Measurements from ENCODE around the gene SLF2. TPM values are rescaled to one million over a fixed set of nuclear protein-coding genes. Genes with fewer than 3 reads are reported as not detected.

The SLF2 gene
- total RNA-seq, 4 donors from 2014 or later = 9.2 to 23.0 (median 20.1) TPM

GRCh38 chr10:100982916-100983830 lies 70.4 kb downstream of the SLF2 start:
- Histone ChIP-seq H3K36me3 (peaks cover 0 to 34% of the 10 kb centered on the region in 2 donors), H3K9me3 (no peaks in the 10 kb centered on the region), H3K27ac (no peak overlapping the region), H3K4me3 (no peak overlapping the region), H3K4me1 (peaks cover 19 to 23% of the 10 kb centered on the region in 2 donors), H3K27me3 (no peaks in the 10 kb centered on the region)
- in situ Hi-C loops (cut with MboI; ENCODE audit: low sequenced_read_pairs in 4 of 4) = no loop called here
- ATAC-seq = no peak
- no peak for TF ChIP-seq POLR2A (IDR thresholded peaks at IDR 0.05)
- TF ChIP-seq, protein P1, sequence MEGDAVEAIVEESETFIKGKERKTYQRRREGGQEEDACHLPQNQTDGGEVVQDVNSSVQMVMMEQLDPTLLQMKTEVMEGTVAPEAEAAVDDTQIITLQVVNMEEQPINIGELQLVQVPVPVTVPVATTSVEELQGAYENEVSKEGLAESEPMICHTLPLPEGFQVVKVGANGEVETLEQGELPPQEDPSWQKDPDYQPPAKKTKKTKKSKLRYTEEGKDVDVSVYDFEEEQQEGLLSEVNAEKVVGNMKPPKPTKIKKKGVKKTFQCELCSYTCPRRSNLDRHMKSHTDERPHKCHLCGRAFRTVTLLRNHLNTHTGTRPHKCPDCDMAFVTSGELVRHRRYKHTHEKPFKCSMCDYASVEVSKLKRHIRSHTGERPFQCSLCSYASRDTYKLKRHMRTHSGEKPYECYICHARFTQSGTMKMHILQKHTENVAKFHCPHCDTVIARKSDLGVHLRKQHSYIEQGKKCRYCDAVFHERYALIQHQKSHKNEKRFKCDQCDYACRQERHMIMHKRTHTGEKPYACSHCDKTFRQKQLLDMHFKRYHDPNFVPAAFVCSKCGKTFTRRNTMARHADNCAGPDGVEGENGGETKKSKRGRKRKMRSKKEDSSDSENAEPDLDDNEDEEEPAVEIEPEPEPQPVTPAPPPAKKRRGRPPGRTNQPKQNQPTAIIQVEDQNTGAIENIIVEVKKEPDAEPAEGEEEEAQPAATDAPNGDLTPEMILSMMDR (IDR thresholded peaks at IDR 0.05 in 4 of 5, conservative IDR thresholded peaks at IDR 0.05 in 1 of 5) = no peak
- peak in 1 of 2 donors; percentile 6 for DNase-seq
- intact Hi-C loops (cut with DNase I; ENCODE audit: low total_unique reads) = no loop called here

DNA sequence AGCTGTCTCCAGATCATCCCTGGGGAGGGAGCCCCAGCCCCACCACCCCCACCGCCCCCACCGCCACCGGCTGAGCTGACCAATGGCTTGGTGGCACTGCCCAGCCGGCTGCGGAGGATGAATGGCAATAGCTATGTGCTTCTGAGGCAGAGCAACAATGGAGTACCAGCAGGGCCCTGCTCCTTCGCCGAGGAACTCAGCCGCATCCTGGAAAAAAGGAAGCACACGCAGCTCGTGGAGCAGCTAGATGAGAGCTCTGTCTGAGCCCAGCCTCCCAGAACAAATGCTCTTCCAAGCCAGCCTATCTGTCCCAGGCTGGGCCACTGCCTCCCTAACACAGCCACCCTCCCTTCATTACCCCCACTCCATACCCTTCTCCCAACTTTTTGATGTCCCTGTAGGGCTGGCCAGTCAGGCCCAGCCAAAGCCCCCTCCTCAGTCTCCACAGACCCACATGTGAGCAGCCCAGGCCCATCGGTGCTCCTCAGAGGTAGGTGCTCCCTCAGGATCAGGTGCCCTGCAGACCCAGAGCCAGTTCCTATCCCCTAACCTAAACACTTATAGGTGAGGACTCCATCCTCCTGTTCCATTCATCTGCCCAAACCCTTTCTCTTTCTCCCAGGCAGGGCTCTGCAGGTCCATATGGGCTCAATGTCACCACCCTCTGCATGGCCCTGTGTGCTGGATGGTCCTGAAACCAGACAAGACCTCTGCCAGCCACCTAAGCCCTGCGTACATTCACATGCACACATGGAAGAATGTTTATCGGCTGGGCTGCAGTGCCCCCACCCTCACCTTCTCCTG lies 71.3 kb downstream of the SLF2 start:
- peaks cover 26 to 29% of the 10 kb centered on the region in 2 donors for H3K4me1 ChIP-seq
- no peak for ATAC-seq
- no peaks in the 10 kb centered on the region for H3K27me3 ChIP-seq
- H3K27ac ChIP-seq = no peak overlapping the region
- H3K4me3 ChIP-seq = no peak overlapping the region
- intact Hi-C loops (cut with DNase I; ENCODE audit: low total_unique reads) = no loop called here
- no peaks in the 10 kb centered on the region for H3K9me3 ChIP-seq
- TF ChIP-seq, protein P1 (IDR thresholded peaks at IDR 0.05 in 4 of 5, conservative IDR thresholded peaks at IDR 0.05 in 1 of 5) = no peak
- no peak for TF ChIP-seq POLR2A (IDR thresholded peaks at IDR 0.05)
- peak in 1 of 2 donors; percentile 2 for DNase-seq
- H3K36me3 ChIP-seq = peaks cover 0 to 38% of the 10 kb centered on the region in 2 donors
- in situ Hi-C loops (cut with MboI; ENCODE audit: low sequenced_read_pairs in 4 of 4) = no loop called here

- Histone ChIP-seq H3K36me3 (peaks cover 0 to 41% of the 10 kb centered on the region in 2 donors), H3K27ac (no peak overlapping the region)
Observed at GRCh38 chr10:100984672-100985177, 72.0 kb downstream of the SLF2 start.

GRCh38 chr10:100985336-100985735 lies 72.6 kb downstream of the SLF2 start:
- H3K36me3 ChIP-seq = peaks cover 0 to 38% of the 10 kb centered on the region in 2 donors
- H3K4me1 ChIP-seq = peaks cover 31 to 37% of the 10 kb centered on the region in 2 donors
- H3K9me3 ChIP-seq = no peaks in the 10 kb centered on the region
- in situ Hi-C loops (cut with MboI; ENCODE audit: low sequenced_read_pairs in 4 of 4) = no loop called here
- no peaks in the 10 kb centered on the region for H3K27me3 ChIP-seq
- TF ChIP-seq, protein P1 (IDR thresholded peaks at IDR 0.05 in 4 of 5, conservative IDR thresholded peaks at IDR 0.05 in 1 of 5) = no peak
- no peak for TF ChIP-seq POLR2A (IDR thresholded peaks at IDR 0.05)
- DNase-seq (no peak), ATAC-seq (no peak)
- intact Hi-C loops (cut with DNase I; ENCODE audit: low total_unique reads) = no loop called here
- no peak overlapping the region for H3K27ac ChIP-seq
- H3K4me3 ChIP-seq = no peak overlapping the region

More at GRCh38 chr10:100984672-100985177, 72.0 kb downstream of the SLF2 start:
- TF ChIP-seq POLR2A (IDR thresholded peaks at IDR 0.05) = no peak
- TF ChIP-seq, protein P1 (IDR thresholded peaks at IDR 0.05 in 4 of 5, conservative IDR thresholded peaks at IDR 0.05 in 1 of 5) = no peak
- H3K4me1 ChIP-seq = peaks cover 29 to 31% of the 10 kb centered on the region in 2 donors
- H3K27me3 ChIP-seq = no peaks in the 10 kb centered on the region
- intact Hi-C loops (cut with DNase I; ENCODE audit: low total_unique reads) = no loop called here
- ATAC-seq (no peak), DNase-seq (peak in 1 of 2 donors; percentile 8)
- no peaks in the 10 kb centered on the region for H3K9me3 ChIP-seq
- no peak overlapping the region for H3K4me3 ChIP-seq
- in situ Hi-C loops (cut with MboI; ENCODE audit: low sequenced_read_pairs in 4 of 4) = no loop called here
